Left renal pelvis (tissue), 4 donors: Measurements from ENCODE around the gene DEAF1. TPM values are rescaled to one million over a fixed set of nuclear protein-coding genes. Genes with fewer than 3 reads are reported as not detected.
"Not testable (repeated sequence)": the region's sequence is repeated elsewhere in the genome, so short reads cannot be mapped to it uniquely, and the experiment has no call there.

Experiments
- DNase-seq, 4 donors: peaks; one replicate each; pipeline ENCODE4 v3.0.0-alpha.2; 2013; ENCODE audit warnings: low read depth in 4 of 4, low spot score in 3 of 4
- polyA plus RNA-seq, 4 donors: library from polyadenylated mRNA; unstranded; fragments of 120-200 nt; gene quantifications; one replicate each; pipeline ENCODE4 v1.2.1, GENCODE V29; 2013; ENCODE audit not compliant: insufficient read length in 4 of 4

The DEAF1 gene, protein sequence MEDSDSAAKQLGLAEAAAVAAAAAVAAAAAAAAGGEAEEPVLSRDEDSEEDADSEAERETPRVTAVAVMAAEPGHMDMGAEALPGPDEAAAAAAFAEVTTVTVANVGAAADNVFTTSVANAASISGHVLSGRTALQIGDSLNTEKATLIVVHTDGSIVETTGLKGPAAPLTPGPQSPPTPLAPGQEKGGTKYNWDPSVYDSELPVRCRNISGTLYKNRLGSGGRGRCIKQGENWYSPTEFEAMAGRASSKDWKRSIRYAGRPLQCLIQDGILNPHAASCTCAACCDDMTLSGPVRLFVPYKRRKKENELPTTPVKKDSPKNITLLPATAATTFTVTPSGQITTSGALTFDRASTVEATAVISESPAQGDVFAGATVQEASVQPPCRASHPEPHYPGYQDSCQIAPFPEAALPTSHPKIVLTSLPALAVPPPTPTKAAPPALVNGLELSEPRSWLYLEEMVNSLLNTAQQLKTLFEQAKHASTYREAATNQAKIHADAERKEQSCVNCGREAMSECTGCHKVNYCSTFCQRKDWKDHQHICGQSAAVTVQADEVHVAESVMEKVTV
- polyA plus RNA-seq: 10 to 100 TPM; 35.3 to 53.0 (median 45.3) TPM

DNA sequence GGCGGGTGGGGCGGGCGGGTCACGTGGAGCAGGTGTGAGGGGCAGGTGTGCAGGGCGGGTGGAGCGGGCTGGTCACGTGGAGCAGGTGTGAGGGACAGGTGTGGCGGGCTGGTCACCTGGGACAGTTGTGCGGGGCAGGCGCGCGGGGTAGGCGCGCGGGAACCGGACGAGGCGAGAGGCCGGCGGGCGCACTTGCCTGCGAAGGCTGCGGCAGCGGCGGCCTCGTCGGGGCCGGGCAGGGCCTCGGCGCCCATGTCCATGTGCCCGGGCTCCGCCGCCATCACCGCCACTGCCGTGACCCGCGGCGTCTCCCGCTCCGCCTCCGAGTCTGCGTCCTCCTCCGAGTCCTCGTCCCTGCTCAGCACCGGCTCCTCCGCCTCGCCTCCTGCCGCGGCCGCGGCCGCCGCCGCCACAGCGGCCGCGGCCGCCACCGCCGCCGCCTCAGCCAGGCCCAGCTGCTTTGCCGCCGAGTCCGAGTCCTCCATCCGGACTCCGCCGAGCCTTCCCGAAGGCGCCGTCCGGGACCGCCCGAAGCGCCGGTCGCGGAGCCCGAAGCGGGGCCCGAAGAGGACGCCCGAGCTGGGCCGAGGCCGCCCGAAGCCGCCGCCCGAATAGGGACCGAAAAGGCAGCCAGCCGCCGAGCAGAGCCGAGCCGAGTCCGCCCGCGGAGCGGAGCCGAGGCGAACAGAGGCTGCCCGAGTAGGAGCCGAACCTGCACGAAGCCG, at the start of gene DEAF1:
Gene DEAF1 (minus strand): TSS at position 660 of the 725 bp plus-strand sequence. CDS start 175 bp downstream, at position 485.
- DNase-seq: peak in 2 of 4 donors; percentile 94 to 96

DNA sequence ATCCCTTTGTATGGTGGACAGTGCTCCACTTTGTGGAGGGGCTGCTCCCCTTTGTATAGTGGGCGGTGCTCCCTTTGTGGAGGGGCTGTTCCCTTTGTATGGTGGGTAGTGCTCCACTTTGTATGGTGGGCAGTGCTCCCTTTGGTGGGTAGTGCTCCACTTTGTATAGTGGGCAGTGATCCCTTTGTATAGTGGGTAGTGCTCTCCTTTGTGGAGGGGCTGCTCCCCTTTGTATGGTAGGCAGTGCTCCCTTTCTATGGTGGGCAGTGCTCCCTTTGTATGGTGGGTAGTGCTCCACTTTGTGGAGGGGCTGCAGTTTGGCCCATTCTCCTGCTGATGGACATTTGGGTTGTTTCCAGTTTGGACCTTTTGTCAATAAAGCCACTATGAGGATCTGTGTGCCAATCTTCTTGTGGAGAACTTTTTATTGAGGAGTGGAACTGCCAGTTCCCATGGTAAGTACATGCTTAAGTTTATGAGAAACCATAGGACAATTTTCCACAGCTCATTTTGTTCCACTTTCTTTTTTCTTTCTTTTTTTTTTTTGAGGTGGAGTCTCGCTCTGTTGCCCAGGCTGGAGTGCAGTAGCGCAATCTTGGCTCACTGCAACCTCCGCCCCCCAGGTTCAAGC, 47.7 kb upstream of the DEAF1 start:
- DNase-seq: no peak

DNA sequence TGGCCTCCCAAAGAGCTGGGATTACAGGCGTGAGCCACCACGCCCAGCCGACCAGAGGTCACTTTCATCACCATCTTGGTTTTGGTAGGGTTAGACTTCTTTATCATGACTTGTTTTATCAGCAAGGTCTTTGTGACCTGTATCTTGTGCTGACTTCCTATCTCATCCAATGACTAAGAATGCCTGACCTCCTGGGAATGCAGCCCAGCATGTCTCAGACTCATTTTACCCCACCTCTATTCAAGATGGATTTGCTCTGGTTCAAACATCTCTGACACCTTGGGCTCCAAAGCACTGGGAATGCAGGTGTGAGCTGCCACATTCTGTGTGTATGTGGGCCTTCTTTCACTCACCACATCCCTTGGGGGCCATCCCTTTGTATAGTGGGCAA, 47.1 kb upstream of the DEAF1 start:
- no peak for DNase-seq

DNA sequence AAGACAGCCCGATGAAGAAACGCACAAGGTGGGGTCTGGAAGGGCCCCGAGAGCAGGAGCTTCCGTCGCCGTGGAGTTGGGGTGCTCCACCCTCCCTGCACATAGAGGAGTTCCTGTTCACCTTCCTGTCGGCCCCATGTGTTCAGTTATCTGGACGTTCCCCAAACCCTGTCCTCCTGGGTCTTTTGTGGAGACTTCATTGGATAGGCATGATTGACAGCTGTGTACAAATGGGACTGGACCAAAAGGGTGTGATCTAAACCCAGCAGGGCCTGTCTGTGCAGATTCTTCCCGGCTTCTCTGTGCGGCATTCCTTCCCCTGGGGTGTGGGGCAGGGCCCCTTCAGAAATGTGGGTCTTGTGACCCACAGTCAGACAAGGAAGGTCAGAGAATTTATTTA, 42.9 kb upstream of the DEAF1 start:
- not testable (repeated sequence) for DNase-seq

DNA sequence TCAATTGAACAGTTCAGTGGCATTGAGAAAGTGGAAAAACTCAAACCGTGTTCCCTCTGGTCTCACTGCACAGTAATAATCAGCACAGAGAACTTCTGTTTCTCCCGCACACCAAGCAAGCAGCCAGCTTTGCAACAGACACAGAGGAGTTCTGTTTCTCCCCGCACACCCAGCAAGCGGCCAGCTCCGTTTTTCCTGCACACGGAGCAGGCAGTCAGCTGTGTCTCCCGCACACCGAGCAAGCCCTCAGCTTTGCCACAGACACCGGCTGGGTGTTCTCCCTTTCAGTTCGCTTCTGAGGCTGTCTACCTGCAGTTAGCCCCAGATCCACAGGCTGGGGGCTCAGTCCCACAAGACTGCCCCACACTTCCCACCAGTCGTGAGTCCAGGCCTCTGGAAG, 42.3 kb upstream of the DEAF1 start:
- no peak for DNase-seq

DNA sequence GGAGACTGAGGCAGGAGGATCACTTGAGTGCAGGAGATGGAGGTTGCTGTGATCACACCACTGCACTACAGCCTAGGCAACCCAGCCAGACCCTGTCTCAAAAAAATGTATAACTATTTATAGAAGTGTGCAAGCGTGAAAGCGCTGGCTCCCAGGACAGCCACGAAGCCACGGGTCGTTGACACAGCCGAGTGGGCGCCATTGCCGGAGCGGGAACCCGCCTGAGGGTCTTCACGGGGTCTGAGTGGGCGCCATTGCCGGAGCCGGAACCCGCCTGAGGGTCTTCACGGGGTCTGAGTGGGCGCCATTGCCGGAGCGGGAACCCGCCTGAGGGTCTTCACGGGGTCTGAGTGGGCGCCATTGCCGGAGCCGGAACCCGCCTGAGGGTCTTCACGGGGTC, 39.5 kb upstream of the DEAF1 start:
- DNase-seq: not testable (repeated sequence)

DNA sequence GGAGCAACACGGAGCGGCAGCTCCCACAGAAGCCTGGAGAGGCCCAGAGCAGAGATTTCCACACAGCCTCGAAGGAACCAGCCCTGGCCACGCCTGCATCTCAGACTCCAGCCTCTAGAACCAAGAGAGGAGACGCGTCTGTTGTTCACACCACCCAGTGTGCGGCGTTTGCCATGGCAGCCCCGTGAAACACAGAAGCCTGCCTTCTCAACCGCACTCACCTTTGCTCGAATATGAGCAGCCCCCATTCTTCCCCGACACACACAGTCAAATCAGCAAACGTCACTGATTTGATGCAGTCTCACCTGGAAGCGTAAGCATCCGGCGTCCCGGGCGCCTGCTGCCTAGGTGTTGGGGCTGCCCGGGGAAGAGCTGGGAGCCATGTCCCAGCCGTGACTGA, 38.0 kb upstream of the DEAF1 start:
- DNase-seq: no peak

DNA sequence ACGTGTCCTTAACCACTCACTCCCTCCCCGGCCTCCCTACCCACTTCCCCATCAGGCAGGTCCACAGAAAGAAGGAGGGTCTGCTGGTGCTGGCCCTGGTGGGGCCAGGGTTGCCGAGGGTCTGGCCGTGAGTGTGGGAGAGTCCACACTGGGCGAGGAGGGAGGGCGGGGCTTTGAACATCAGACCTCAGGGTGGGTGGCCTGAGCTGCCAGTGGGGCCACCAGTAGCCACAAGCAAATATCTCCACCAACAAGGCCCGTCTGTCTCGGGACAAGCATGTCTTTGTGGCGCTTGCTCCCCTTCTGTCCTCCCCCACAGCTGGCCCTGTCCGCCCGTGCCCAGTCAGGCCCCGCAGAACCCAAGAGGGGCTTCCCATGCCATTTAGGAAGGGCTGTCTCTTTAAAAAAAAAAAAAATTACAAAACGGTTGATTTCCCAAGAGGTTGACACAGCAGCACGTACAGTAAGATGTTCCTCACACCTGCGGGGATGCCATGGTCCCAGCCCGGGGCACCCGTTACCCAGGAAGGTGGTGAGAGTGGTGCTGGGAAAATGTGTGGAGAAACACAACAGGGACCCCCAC, 34.6 kb upstream of the DEAF1 start:
- DNase-seq: no peak

DNA sequence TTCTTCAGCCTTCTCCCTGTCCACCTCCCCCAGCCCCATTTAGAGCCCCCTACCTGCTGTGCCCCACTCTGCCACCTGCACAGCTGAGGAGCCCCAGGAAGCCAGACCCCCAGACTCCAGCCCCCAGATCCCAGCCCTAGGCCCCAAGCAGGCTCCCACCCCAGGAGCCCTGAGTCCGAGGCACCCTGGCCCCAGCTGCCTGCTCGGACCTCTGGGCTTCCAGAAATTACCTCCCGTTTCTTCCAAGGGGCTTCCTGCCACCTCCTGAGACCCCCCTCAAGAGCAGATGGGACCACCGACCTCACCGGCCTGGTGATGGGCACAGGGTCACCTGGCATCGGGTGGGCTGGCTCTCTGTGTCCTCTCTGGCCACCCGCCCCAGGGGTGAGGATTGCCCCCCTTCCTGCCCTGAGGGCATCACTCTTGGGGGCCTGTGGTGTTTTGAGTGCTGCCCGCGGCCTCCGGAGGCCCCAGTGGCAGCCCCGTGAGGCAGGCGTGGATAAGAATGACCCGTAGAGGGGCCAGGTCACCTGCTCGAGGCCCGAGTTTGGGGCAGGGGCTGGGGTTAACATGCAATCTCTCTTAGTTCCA, 34.0 kb upstream of the DEAF1 start:
- DNase-seq: no peak

DNA sequence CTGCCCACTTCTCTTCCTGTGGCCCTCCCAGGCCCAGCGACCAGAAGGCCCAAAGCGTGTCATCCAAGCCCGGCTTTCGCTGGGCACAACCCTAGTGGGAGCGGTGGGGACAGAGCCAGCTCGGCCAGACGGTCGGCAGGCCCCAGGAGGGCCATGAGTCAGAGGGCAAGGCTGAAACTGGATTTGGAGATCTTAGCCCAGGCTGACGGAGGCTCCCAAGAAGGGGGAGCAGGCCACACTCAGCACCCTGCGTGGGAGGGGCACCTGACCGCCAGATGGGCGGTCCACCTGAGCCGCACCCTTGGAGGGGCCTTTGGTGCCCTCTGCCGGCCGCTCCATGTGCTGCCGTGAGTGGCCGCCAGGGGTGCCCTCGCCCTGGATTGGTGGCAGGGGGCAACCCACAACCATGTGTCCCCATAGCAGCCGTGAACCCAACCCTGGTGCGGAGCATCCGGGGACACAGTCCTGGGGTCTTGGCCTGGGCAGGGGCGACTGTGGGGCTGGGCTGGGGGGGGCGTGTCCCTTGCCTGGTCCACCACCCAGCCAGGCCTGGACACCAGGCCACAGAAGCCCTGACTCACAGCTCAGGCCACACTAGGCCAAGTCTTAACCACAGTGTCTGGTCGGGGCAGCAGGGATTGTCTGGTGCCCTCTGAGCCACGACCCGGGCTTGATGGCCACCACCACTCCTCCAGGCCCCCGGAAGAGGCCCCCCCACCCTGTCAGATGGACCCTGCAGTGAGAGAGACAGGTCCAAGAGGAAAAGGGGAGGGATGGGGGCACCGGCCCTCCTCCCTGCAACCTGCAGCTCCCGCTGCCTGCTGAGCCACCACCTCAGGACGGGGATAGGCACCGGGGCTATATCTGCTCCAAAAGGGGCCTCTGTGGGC, 33.1 kb upstream of the DEAF1 start:
- DNase-seq: no peak

DNA sequence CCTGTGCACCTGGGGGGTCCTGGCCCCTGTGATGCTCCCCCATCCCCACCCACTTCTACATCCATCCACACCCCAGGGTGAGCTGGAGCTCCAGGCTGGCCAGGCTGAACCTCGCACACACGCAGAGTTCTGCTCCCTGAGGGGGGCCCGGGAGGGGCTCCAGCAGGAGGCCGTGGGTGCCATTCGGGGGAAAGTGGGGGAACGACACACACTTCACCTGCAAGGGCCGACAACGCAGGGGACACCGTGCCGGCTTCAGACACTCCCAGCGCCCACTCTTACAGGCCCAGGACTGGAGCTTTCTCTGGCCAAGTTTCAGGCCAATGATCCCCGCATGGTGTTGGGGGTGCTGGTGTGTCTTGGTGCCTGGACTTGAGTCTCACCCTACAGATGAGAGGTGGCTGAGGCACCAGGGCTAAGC, 32.3 kb upstream of the DEAF1 start:
- no peak for DNase-seq

DNA sequence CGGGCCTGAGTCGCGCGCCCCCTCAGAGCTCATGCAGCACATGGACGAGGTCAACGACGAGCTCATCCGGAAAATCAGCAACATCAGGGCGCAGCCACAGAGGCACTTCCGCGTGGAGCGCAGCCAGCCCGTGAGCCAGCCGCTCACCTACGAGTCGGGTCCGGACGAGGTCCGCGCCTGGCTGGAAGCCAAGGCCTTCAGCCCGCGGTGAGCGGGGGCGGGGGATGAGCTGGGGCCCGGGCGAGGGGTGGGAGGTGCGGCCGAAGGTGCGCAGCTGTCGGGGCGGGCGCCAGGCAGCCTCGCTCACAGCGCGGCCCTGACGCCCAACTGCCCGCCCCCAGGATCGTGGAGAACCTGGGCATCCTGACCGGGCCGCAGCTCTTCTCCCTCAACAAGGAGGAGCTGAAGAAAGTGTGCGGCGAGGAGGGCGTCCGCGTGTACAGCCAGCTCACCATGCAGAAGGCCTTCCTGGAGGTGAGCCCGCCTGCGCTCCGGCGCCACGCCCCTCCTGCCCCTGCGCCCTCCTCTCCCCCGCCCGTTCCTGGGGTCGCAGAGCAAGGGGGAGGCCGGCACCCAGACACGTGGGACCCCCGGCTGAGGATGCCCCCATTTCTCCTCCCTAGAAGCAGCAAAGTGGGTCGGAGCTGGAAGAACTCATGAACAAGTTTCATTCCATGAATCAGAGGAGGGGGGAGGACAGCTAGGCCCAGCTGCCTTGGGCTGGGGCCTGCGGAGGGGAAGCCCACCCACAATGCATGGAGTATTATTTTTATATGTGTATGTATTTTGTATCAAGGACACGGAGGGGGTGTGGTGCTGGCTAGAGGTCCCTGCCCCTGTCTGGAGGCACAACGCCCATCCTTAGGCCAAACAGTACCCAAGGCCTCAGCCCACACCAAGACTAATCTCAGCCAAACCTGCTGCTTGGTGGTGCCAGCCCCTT, 31.5 kb upstream of the DEAF1 start:
- DNase-seq: no peak

DNA sequence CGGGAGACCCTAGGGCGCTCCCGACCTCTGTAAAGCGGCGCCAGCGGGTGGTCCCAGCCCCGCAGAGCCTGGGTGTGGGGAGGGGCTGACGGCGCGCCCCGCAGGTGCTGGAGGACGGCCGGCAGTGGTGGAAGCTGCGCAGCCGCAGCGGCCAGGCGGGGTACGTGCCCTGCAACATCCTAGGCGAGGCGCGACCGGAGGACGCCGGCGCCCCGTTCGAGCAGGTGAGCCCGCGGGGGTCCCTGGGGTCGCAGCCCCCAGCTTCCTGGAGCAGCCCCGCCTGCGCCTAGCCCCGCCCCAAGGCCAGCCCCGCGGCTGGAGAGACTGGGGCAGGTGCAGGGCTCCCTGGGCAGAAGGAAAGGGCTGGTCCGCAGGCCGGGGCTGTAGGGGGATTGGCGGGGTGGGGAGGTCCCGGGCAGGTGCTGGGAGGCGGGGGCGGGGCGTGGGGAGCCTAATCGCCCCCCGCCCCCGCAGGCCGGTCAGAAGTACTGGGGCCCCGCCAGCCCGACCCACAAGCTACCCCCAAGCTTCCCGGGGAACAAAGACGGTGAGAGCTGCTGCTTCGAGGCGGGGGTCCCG, 30.7 kb upstream of the DEAF1 start:
- no peak for DNase-seq

DNA sequence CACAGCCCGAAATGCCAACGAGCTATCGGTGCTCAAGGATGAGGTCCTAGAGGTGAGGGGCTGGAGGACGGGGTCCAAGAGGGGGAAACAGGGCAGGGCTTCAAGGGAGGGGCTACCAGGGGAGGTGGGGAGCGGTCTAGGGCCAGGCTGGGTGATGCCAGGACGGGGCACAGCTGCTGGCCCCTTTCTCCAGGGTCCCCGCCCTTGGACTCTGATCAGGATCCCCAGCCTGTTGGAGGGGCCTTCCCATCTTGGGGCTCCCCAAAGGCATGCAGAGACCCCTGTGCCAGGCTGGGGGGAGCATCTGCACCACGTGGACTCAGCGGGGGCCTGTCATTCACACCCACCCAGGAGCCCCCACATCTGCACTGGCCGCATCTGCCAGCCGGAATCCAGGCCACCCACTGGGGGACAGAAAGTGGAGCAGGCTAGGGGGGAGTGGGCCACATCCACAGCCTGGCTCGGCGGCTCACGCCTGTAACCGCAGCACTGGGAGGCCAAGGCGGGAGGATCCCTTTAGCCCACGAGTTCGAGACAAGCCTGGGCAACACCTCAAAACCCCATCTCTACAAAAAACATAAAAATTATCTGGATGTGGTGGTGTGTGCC, 29.9 kb upstream of the DEAF1 start:
- no peak for DNase-seq

DNA sequence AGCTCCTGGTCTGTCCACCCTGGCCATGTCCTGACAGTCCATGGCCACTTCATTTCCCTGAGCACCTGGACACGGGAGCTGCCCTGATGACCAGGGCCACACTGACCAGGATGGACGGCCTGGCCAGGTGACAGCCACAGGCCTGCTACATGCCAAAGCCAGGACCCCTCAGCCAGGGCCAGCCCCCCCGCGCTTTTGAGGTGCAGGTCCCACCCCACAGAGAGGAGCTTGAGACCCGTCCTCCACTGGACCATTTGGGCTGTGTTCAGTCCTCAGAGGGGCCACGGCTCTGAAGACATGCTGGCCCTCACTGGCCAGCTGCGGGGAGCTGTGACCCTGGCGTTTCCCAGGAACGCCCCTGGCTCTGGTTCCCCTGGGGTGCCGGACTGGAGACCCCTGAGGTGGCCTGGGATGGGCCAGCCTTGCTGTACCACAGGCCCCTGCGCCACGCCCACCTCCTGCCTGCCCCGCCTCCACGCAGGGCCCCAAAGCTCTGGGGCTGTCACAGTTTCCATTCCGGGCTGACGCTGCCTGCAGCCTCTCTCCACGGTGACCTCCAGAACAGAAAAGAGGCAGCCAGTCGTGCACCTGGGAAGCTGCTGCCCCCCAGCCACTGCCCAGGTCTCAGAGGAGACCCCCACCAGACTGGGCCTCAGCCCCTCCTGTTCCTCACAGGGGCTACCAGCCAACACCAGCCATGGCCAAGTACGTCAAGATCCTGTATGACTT, 29.2 kb upstream of the DEAF1 start:
- DNase-seq: no peak

DNA sequence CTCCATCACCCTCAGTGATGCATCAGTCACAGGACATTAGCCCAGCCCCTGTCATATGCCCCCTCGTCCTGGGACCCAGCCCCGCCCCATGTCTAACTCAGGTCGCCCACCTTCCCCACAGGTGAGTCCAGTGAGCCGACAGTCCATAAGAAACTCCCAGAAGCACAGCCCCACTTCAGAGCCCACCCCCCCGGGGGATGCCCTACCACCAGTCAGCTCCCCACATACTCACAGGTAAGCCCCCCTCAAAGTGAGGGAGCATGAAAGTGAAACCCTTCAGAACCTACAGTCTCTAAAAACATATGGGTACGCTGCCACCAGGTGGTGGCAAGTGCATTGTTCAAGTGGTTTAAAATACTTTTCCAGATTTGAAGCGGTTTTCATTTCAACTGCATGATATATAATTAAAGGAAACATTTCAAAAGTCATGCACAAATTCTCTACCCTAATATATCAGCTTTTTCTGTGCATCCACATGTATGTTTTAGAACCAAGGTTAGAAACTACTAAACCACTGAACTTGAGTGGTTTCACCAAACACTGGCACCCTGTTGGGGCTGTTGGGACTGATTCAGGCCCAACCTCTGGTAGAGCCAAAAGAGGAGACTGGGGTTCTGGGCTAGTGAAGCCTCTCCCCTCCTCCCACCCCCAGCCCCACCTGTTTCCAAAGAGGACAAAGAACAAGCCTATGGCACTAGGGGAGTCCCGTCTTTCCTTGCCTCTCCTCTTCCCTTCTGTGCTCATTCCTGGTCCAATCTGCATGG, 28.3 kb upstream of the DEAF1 start:
- DNase-seq: no peak
